Activated CD8-positive, alpha-beta memory T cell treated with anti-CD3 and anti-CD28 coated beads, Interleukin-2, amount 50 U/mL, for 48 hours (primary cell): ENCODE measurements around the gene PTGFRN.
"Not testable (repeated sequence)": the region's sequence is repeated elsewhere in the genome, so short reads cannot be mapped to it uniquely, and the experiment has no call there.

Experiments used
- DNase-seq: peaks from one replicate; pipeline ENCODE4 v3.0.0-alpha.2; 2020

Gene PTGFRN

GRCh38 chr1:116918714-116919357 is 9.1 kb downstream of the PTGFRN start:
- DNase-seq, result no peak

GRCh38 chr1:116919802-116920201 is 10.1 kb downstream of the PTGFRN start:
- no peak for DNase-seq

- no peak for DNase-seq
These were observed 10.5 kb downstream of the PTGFRN start for GRCh38 chr1:116920211-116920610.

- no peak for DNase-seq
These were observed 11.7 kb downstream of the PTGFRN start for GRCh38 chr1:116921301-116921885.

GRCh38 chr1:116921937-116922336 is 12.2 kb downstream of the PTGFRN start:
- DNase-seq, result no peak

GRCh38 chr1:116923421-116923820 is 13.7 kb downstream of the PTGFRN start:
- DNase-seq, result no peak

GRCh38 chr1:116927049-116927798 is 17.5 kb downstream of the PTGFRN start:
- no peak for DNase-seq

GRCh38 chr1:116929961-116930592 is 20.4 kb downstream of the PTGFRN start:
- no peak for DNase-seq

GRCh38 chr1:116931016-116931918 is 21.6 kb downstream of the PTGFRN start:
- no peak for DNase-seq

GRCh38 chr1:116933606-116934515 is 24.1 kb downstream of the PTGFRN start:
- DNase-seq, result no peak

GRCh38 chr1:116934586-116935207 is 25.0 kb downstream of the PTGFRN start:
- DNase-seq, result no peak

GRCh38 chr1:116938216-116938615 is 28.5 kb downstream of the PTGFRN start:
- DNase-seq, result no peak

- not testable (repeated sequence) for DNase-seq
These were observed 30.2 kb downstream of the PTGFRN start for GRCh38 chr1:116939780-116940543.

GRCh38 chr1:116940814-116941599 is 31.3 kb downstream of the PTGFRN start:
- no peak for DNase-seq

GRCh38 chr1:116941670-116942069 is 32.0 kb downstream of the PTGFRN start:
- DNase-seq, result no peak

GRCh38 chr1:116942344-116942743 is 32.6 kb downstream of the PTGFRN start:
- DNase-seq, result no peak

GRCh38 chr1:116943438-116943837 is 33.7 kb downstream of the PTGFRN start:
- DNase-seq, result no peak

GRCh38 chr1:116944613-116945012 is 34.9 kb downstream of the PTGFRN start:
- DNase-seq, result no peak

- no peak for DNase-seq
These were observed 35.7 kb downstream of the PTGFRN start for GRCh38 chr1:116945421-116945820.
